ENCODE data around the gene ADAP1.

DNA sequence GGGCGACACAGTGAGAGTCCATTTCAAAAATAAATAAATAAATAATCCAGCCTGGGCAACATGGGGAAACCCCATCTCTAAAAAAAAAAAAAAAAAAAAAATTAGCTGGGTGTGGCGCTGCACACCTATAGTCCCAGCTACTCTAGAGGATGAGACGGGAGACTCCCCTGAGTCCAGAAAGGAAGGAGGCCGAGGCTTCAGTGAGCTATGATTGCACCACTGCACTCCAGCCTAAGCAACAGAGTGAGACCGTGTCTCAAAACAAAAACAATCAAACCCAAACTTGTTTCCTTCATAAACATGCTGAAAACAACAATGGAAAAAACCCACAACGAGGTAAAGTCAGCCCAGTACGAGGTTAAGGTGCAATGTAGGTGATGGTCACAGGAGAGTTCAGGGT lies 19.7 kb upstream of the ADAP1 start:
- TF ChIP-seq, protein P1, sequence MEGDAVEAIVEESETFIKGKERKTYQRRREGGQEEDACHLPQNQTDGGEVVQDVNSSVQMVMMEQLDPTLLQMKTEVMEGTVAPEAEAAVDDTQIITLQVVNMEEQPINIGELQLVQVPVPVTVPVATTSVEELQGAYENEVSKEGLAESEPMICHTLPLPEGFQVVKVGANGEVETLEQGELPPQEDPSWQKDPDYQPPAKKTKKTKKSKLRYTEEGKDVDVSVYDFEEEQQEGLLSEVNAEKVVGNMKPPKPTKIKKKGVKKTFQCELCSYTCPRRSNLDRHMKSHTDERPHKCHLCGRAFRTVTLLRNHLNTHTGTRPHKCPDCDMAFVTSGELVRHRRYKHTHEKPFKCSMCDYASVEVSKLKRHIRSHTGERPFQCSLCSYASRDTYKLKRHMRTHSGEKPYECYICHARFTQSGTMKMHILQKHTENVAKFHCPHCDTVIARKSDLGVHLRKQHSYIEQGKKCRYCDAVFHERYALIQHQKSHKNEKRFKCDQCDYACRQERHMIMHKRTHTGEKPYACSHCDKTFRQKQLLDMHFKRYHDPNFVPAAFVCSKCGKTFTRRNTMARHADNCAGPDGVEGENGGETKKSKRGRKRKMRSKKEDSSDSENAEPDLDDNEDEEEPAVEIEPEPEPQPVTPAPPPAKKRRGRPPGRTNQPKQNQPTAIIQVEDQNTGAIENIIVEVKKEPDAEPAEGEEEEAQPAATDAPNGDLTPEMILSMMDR (optimal IDR thresholded peaks at IDR 0.05 in 1 of 3, IDR thresholded peaks at IDR 0.05 in 1 of 3, conservative IDR thresholded peaks at IDR 0.05 in 1 of 3; ENCODE audit: extremely low read depth in 1 of 3, insufficient read depth in 2 of 3, low read length in 3 of 3): no peak
- TF ChIP-seq EZH2 (IDR thresholded peaks at IDR 0.05; ENCODE audit: low read length): no peak

All from keratinocyte (primary cell).